NB4 (cell line): ENCODE results near the gene KBTBD13.

Experiments used
- POLR2A ChIP-seq: IDR thresholded peaks from 2 replicates; pipeline ENCODE4 v1.6.1; 2011; ENCODE audit warnings: mild to moderate bottlenecking; ENCODE audit not compliant: insufficient read length; ENCODE audit errors: extremely low read depth
- TF ChIP-seq, protein P1 (sequence below): IDR thresholded peaks from one replicate; pipeline ENCODE4 v1.5.1; 2012; ENCODE audit warnings: low read depth, low read length

DNA sequence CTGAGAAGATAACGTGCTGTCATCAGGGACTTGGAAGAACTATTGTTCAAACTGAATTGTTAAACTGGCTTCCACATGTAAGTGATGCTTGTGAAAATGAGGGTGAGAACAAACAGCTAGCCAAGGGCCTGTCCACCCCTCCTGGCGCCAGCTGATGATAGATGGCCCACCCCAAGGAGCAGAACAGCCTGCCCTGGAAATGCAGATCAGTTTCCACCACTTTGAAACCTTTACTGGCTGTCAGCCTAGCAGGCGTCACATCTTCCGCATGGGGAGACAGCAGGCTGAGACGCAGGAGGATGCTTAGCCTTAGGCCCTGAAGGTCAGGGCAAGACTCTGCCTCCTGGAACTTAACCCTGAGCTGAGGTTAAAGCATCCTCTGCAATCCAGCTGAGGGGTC, 37.7 kb upstream of the KBTBD13 start:
- TF ChIP-seq, protein P1, sequence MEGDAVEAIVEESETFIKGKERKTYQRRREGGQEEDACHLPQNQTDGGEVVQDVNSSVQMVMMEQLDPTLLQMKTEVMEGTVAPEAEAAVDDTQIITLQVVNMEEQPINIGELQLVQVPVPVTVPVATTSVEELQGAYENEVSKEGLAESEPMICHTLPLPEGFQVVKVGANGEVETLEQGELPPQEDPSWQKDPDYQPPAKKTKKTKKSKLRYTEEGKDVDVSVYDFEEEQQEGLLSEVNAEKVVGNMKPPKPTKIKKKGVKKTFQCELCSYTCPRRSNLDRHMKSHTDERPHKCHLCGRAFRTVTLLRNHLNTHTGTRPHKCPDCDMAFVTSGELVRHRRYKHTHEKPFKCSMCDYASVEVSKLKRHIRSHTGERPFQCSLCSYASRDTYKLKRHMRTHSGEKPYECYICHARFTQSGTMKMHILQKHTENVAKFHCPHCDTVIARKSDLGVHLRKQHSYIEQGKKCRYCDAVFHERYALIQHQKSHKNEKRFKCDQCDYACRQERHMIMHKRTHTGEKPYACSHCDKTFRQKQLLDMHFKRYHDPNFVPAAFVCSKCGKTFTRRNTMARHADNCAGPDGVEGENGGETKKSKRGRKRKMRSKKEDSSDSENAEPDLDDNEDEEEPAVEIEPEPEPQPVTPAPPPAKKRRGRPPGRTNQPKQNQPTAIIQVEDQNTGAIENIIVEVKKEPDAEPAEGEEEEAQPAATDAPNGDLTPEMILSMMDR: no peak
- no peak for TF ChIP-seq POLR2A
